Subcutaneous abdominal adipose tissue (tissue), 5 donors: Measurements from ENCODE around the gene EYA2.

ENCODE experiments used
- H3K27ac ChIP-seq: one replicate; pipeline ENCODE4 v1.7.0; 2013; ENCODE audit warnings: low read depth, mild to moderate bottlenecking, inconsistent platforms, low read length, moderate library complexity
- H3K27me3 ChIP-seq, 5 donors: one replicate each; pipeline ENCODE4 v1.7.0; 2013; ENCODE audit warnings: low read length in 5 of 5, inconsistent platforms in 1 of 5; ENCODE audit not compliant: control insufficient read depth in 5 of 5, insufficient read depth in 4 of 5
- H3K36me3 ChIP-seq, 5 donors: one replicate each; pipeline ENCODE4 v1.7.0; 2013; ENCODE audit warnings: low read length in 5 of 5; ENCODE audit not compliant: control insufficient read depth in 5 of 5, insufficient read depth in 5 of 5
- H3K4me1 ChIP-seq, 5 donors: one replicate each; pipeline ENCODE4 v1.7.0; 2013; ENCODE audit warnings: low read length in 5 of 5, mild to moderate bottlenecking in 3 of 5, moderate library complexity in 1 of 5; ENCODE audit not compliant: control insufficient read depth in 5 of 5, insufficient read depth in 5 of 5
- H3K4me3 ChIP-seq, 5 donors: one replicate each; pipeline ENCODE4 v1.7.0; 2013; ENCODE audit warnings: low read length in 5 of 5, low read depth in 1 of 5
- H3K9ac ChIP-seq, 5 donors: one replicate each; pipeline ENCODE4 v1.7.0; 2013; ENCODE audit warnings: low read length in 5 of 5, mild to moderate bottlenecking in 4 of 5, moderate library complexity in 3 of 5
- H3K9me3 ChIP-seq, 5 donors: one replicate each; pipeline ENCODE4 v1.7.0; 2013; ENCODE audit warnings: low read length in 5 of 5; ENCODE audit not compliant: control insufficient read depth in 5 of 5
- donor health status: healthy.
- donor health status: healthy.
- donor health status: healthy.
- donor health status: healthy.
- donor health status: healthy.

The EYA2 gene, protein sequence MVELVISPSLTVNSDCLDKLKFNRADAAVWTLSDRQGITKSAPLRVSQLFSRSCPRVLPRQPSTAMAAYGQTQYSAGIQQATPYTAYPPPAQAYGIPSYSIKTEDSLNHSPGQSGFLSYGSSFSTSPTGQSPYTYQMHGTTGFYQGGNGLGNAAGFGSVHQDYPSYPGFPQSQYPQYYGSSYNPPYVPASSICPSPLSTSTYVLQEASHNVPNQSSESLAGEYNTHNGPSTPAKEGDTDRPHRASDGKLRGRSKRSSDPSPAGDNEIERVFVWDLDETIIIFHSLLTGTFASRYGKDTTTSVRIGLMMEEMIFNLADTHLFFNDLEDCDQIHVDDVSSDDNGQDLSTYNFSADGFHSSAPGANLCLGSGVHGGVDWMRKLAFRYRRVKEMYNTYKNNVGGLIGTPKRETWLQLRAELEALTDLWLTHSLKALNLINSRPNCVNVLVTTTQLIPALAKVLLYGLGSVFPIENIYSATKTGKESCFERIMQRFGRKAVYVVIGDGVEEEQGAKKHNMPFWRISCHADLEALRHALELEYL

DNA sequence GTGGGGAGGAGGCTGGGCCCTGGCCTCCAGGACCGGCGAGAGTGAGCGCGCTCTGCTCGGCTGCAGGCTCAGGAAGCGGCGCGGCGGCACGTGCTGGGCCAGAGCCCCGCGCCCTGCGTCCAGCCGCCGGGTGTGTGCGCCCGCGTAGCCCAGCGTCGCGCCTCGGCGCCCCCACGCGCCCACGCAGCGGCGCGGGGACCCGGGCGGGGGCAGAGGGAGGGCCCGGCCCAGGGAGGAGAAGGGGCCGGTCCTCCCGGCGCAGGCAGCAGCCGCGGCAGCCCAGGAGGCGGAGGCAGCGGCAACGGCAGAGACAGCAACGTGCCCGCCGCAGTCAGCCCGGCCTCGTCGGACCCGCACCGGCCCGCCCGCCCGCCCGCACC lies at the start of gene EYA2:
Gene EYA2, plus strand, starts transcription at position 265 of the 380 bp plus-strand sequence. CDS start 95,168 bp downstream, outside the sequence.
- peak within 1 kb of the TSS in 4 of 5 donors; percentile 27 to 70 (median 48) for H3K9ac ChIP-seq
- peak within 1 kb of the TSS; percentile 65 to 78 (median 70) for H3K4me3 ChIP-seq
- no peak within 1 kb of the TSS for H3K27ac ChIP-seq
- H3K9me3 ChIP-seq: peaks cover 0 to 13% (median 10%) of the 10 kb centered on the region in 5 donors
- H3K36me3 ChIP-seq: no peaks in the 10 kb centered on the region
- H3K27me3 ChIP-seq: peaks cover 0 to 13% (median 0%) of the 10 kb centered on the region in 5 donors
- peaks cover 0 to 16% (median 12%) of the 10 kb centered on the region in 5 donors for H3K4me1 ChIP-seq

GRCh38 chr20:46844965-46845364 lies 49.7 kb upstream of the EYA2 start:
- H3K4me3 ChIP-seq: no peak overlapping the region
- no peaks in the 10 kb centered on the region for H3K4me1 ChIP-seq

GRCh38 chr20:46849269-46849668 lies 45.4 kb upstream of the EYA2 start:
- Histone ChIP-seq H3K36me3 (no peaks in the 10 kb centered on the region), H3K27me3 (no peaks in the 10 kb centered on the region), H3K27ac (no peak overlapping the region), H3K9me3 (peaks cover 0 to 2% (median 0%) of the 10 kb centered on the region in 5 donors), H3K4me3 (no peak overlapping the region), H3K4me1 (no peaks in the 10 kb centered on the region), H3K9ac (no peak overlapping the region)

More at GRCh38 chr20:46844965-46845364, 49.7 kb upstream of the EYA2 start:
- Histone ChIP-seq H3K36me3 (no peaks in the 10 kb centered on the region), H3K9ac (no peak overlapping the region), H3K9me3 (peaks cover 0 to 2% (median 0%) of the 10 kb centered on the region in 5 donors), H3K27ac (no peak overlapping the region), H3K27me3 (no peaks in the 10 kb centered on the region)

GRCh38 chr20:46849751-46850150 lies 44.9 kb upstream of the EYA2 start:
- H3K9me3 ChIP-seq: peaks cover 0 to 2% (median 0%) of the 10 kb centered on the region in 5 donors
- no peaks in the 10 kb centered on the region for H3K36me3 ChIP-seq
- no peak overlapping the region for H3K27ac ChIP-seq
- H3K27me3 ChIP-seq: no peaks in the 10 kb centered on the region
- no peak overlapping the region for H3K9ac ChIP-seq
- H3K4me3 ChIP-seq: no peak overlapping the region
- no peaks in the 10 kb centered on the region for H3K4me1 ChIP-seq

GRCh38 chr20:46850416-46850815 lies 44.2 kb upstream of the EYA2 start:
- H3K4me1 ChIP-seq: no peaks in the 10 kb centered on the region
- no peak overlapping the region for H3K9ac ChIP-seq
- no peaks in the 10 kb centered on the region for H3K36me3 ChIP-seq
- no peak overlapping the region for H3K27ac ChIP-seq
- no peaks in the 10 kb centered on the region for H3K27me3 ChIP-seq
- H3K9me3 ChIP-seq: peaks cover 0 to 2% (median 0%) of the 10 kb centered on the region in 5 donors
- no peak overlapping the region for H3K4me3 ChIP-seq

- Histone ChIP-seq H3K27ac (no peak overlapping the region), H3K9me3 (peaks cover 0 to 2% (median 0%) of the 10 kb centered on the region in 5 donors), H3K27me3 (no peaks in the 10 kb centered on the region), H3K9ac (no peak overlapping the region), H3K4me1 (no peaks in the 10 kb centered on the region), H3K36me3 (no peaks in the 10 kb centered on the region), H3K4me3 (no peak overlapping the region)
These were observed 43.7 kb upstream of the EYA2 start for GRCh38 chr20:46850896-46851295.

- Histone ChIP-seq H3K4me3 (no peak overlapping the region), H3K27me3 (no peaks in the 10 kb centered on the region), H3K9me3 (peaks cover 0 to 3% (median 0%) of the 10 kb centered on the region in 5 donors), H3K27ac (no peak overlapping the region), H3K4me1 (no peaks in the 10 kb centered on the region), H3K9ac (no peak overlapping the region), H3K36me3 (no peaks in the 10 kb centered on the region)
These were observed 42.9 kb upstream of the EYA2 start for GRCh38 chr20:46851746-46852145.

- H3K9ac ChIP-seq: no peak overlapping the region
- no peak overlapping the region for H3K4me3 ChIP-seq
- no peaks in the 10 kb centered on the region for H3K4me1 ChIP-seq
- no peaks in the 10 kb centered on the region for H3K27me3 ChIP-seq
- no peak overlapping the region for H3K27ac ChIP-seq
- H3K36me3 ChIP-seq: no peaks in the 10 kb centered on the region
- peaks cover 0 to 3% (median 0%) of the 10 kb centered on the region in 5 donors for H3K9me3 ChIP-seq
These were observed 42.3 kb upstream of the EYA2 start for GRCh38 chr20:46852313-46852712.

GRCh38 chr20:46853926-46854325 lies 40.7 kb upstream of the EYA2 start:
- no peak overlapping the region for H3K27ac ChIP-seq
- no peaks in the 10 kb centered on the region for H3K27me3 ChIP-seq
- peaks cover 0 to 3% (median 0%) of the 10 kb centered on the region in 5 donors for H3K9me3 ChIP-seq
- no peaks in the 10 kb centered on the region for H3K4me1 ChIP-seq
- H3K36me3 ChIP-seq: no peaks in the 10 kb centered on the region
- no peak overlapping the region for H3K9ac ChIP-seq
- H3K4me3 ChIP-seq: no peak overlapping the region

DNA sequence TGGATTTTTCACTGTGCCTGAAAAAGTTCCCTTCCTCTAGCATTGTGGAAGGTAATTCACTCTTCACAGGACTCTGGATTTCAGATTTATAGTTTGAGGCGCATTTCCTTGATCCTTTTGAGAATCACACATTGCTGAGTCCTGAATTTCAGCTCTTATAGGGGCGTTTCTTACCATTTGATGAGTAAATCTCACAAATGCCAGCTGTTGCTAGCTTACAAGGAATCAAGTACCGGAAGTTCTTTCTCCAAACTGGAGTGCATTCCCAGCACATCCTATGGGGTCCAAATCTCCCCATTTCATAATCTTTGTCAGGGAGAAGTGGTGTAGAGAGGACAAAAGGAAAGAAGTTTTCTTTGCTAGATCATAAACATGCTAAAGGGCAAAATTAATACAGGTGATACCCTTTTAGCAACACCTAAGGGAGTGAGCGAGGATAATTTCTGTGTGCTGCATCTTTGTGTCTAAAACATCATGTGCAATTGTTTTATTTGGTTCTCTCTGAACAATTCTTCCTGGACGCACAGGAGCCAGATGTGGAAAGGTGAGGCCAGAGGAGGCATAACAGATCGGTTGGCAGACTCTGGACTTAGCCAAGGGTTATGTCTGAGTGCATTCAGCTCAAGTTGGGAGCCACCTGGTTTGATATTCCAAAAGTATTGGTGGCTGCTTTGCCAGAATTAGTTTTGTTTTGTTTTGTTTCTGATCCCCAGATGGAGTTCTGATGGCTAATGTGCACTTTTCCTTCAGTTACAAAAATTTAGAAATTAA lies 37.4 kb upstream of the EYA2 start:
- Histone ChIP-seq H3K4me1 (no peaks in the 10 kb centered on the region), H3K36me3 (no peaks in the 10 kb centered on the region), H3K9ac (no peak overlapping the region), H3K27ac (no peak overlapping the region), H3K4me3 (no peak overlapping the region), H3K9me3 (peaks cover 0 to 3% (median 0%) of the 10 kb centered on the region in 5 donors), H3K27me3 (no peaks in the 10 kb centered on the region)
